Dendritic cell treated with granulocyte-macrophage colony-stimulating factor and Interleukin-4, amounts not matched to agents 40 ng/mL and 50 ng/mL, for 4 days (primary cell): ENCODE results near the gene DHCR7.

ENCODE experiments used
- H3K27ac Mint-ChIP-seq: one replicate; pipeline ENCODE4 v1.8.0; 2022; ENCODE audit warnings: mild to moderate bottlenecking, mixed read lengths
- H3K27me3 Mint-ChIP-seq: one replicate; pipeline ENCODE4 v1.8.0; 2022; ENCODE audit warnings: mild to moderate bottlenecking, mixed read lengths
- H3K36me3 Mint-ChIP-seq: one replicate; pipeline ENCODE4 v1.8.0; 2022; ENCODE audit warnings: low read depth, mixed read lengths
- H3K4me1 Mint-ChIP-seq: one replicate; pipeline ENCODE4 v1.8.0; 2022; ENCODE audit warnings: low read depth, mixed read lengths
- H3K4me3 Mint-ChIP-seq: one replicate; pipeline ENCODE4 v1.8.0; 2022; ENCODE audit warnings: mild to moderate bottlenecking, moderate library complexity, mixed read lengths
- H3K9me3 Mint-ChIP-seq: one replicate; pipeline ENCODE4 v1.8.0; 2022; ENCODE audit warnings: mixed read lengths
- intact Hi-C: fragments of 100-400 bp; cut with micrococcal nuclease; formaldehyde crosslinking; loops from one replicate; pipeline ENCODE4 v1.15.0; 2022

DHCR7 gene

DNA sequence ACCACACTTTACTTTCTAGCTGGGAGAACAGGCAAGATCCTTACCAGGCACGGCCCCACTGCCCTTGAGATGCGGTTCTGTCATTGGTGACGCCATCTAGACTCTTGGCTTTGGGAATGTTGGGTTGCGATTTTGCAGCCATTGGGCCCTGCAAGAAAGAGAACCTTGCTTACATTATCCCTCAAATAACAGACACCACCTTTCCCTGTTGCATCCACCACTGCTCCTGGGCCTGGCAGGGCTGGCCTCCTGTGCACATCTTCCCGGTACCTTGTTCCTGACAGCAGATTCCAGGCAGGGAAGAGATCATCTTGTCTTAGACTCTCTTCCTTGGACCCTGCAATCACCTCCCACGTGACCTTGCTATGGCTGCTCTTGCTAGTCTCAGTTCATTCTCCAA, 3.4 kb downstream of the DHCR7 start:
- intact Hi-C loops: no loop called here
- Mint-ChIP-seq H3K4me1 (peaks cover 30% of the 10 kb centered on the region), H3K27ac (no peak overlapping the region), H3K4me3 (no peak overlapping the region), H3K9me3 (peaks cover 16% of the 10 kb centered on the region), H3K27me3 (no peaks in the 10 kb centered on the region), H3K36me3 (peaks cover 80% of the 10 kb centered on the region)

GRCh38 chr11:71443736-71444445, 4.3 kb downstream of the DHCR7 start:
- H3K27me3 Mint-ChIP-seq: no peaks in the 10 kb centered on the region
- peaks cover 21% of the 10 kb centered on the region for H3K4me1 Mint-ChIP-seq
- intact Hi-C loops: no loop called here
- H3K9me3 Mint-ChIP-seq: peaks cover 16% of the 10 kb centered on the region
- H3K36me3 Mint-ChIP-seq: peaks cover 89% of the 10 kb centered on the region
- no peak overlapping the region for H3K27ac Mint-ChIP-seq
- no peak overlapping the region for H3K4me3 Mint-ChIP-seq

DNA sequence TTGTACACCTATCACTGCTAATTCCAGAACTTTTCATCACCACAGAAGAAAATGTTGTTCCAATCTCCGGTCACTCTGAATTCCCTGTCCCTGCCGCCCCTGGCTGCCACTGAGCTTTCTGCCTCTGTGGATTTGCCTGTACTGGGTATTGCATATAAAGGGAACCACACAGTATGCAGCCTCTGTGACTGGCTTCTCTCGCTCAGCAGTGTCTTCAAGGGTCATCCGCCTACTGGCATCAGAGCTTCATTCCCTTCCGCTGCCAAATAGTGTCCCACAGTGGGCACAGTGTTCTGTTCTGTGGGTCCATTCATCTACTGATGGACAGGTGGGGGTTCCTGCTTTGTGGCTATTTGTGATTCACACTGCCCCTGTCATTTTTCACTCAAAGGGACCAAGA, 5.3 kb downstream of the DHCR7 start:
- no peak overlapping the region for H3K27ac Mint-ChIP-seq
- intact Hi-C loops: no loop called here
- H3K4me3 Mint-ChIP-seq: no peak overlapping the region
- no peaks in the 10 kb centered on the region for H3K27me3 Mint-ChIP-seq
- peaks cover 92% of the 10 kb centered on the region for H3K36me3 Mint-ChIP-seq
- H3K9me3 Mint-ChIP-seq: peaks cover 16% of the 10 kb centered on the region
- H3K4me1 Mint-ChIP-seq: peaks cover 13% of the 10 kb centered on the region

DNA sequence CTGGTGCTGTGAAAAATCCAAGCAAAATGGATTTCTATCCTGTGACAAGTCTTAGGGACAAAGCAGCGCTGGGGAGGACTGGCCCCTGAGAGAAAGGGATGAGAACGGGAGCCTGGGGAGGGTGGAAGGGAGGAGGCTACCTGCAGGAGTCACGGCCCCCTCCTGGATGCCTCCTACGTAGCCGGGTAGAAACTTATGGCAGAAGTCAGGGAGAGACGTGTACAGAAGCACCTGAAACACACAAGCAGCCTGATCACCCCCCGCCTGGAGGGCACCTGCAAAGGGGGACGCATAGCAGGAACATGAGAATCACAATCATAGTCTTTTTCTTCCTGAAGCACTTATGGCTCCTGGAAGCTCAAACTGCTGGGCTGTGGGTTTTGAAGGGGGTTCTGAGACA, 6.1 kb downstream of the DHCR7 start:
- Mint-ChIP-seq H3K36me3 (peaks cover 99% of the 10 kb centered on the region), H3K9me3 (peaks cover 16% of the 10 kb centered on the region), H3K27me3 (no peaks in the 10 kb centered on the region), H3K27ac (no peak overlapping the region), H3K4me1 (peaks cover 5% of the 10 kb centered on the region), H3K4me3 (no peak overlapping the region)
- intact Hi-C loops: no loop called here

DNA sequence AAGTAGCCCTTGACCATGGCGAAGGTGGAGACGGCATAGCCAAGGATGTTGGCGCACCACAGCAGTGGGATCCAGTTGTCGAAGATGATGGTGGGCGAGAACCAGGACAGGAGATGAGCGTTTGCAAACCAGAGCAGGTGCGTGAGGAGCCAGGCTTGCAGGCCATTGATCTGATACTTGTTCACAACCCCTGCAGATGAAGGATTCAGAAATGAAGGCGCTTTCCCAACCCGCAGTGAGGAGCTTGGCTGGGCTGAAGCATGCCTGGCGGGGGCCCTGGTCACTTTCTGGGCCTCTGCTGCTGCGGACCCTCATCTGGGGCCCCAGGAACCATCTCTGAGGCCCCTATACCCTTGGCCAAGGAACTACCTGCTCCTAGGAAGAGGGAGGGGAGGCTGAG, 6.9 kb downstream of the DHCR7 start:
- Mint-ChIP-seq H3K27ac (no peak overlapping the region), H3K4me3 (no peak overlapping the region)

DNA sequence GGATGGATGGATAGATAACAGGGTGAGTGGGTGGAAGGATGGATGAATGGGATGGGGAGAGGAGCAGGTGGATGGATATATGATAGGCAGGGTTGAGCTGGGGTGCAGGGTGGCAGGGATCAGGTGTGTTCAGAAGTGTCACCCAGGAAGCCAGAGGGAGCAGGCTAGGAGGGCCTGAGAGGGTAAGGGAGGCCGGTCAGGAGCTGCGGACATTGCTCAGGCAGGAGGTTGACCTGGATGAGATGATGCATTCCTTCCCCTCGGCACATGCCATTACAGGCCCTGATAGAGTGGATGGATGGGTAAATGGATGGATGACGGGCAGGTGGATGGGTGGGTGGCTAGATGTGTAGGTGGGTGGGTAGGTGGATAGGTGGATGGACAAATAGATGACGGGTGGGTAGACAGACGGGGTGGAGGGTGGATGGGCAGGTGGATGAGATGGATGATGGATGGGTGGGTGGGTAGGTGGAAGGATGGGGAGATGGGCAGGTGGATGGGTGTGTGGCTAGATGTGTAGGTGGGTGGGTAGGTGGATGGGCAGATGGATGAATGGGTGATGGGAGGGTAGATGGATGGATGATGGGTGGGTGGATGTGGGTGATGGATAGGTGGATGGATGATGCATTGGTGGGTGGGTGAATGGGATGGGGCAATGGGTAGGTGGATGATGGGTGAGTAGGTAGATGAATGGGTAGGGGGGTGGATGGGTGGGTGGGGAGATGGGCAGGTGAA, 8.0 kb downstream of the DHCR7 start:
- intact Hi-C loops: no loop called here
- H3K36me3 Mint-ChIP-seq: peaks cover 97% of the 10 kb centered on the region
- H3K4me3 Mint-ChIP-seq: no peak overlapping the region
- no peaks in the 10 kb centered on the region for H3K27me3 Mint-ChIP-seq
- no peak overlapping the region for H3K27ac Mint-ChIP-seq
- H3K9me3 Mint-ChIP-seq: no peaks in the 10 kb centered on the region
- no peaks in the 10 kb centered on the region for H3K4me1 Mint-ChIP-seq

More for the DNA sequence above, 6.9 kb downstream of the DHCR7 start:
- Mint-ChIP-seq H3K4me1 (no peaks in the 10 kb centered on the region), H3K27me3 (no peaks in the 10 kb centered on the region), H3K9me3 (peaks cover 10% of the 10 kb centered on the region), H3K36me3 (peaks cover 99% of the 10 kb centered on the region)
- intact Hi-C loops: no loop called here

DNA sequence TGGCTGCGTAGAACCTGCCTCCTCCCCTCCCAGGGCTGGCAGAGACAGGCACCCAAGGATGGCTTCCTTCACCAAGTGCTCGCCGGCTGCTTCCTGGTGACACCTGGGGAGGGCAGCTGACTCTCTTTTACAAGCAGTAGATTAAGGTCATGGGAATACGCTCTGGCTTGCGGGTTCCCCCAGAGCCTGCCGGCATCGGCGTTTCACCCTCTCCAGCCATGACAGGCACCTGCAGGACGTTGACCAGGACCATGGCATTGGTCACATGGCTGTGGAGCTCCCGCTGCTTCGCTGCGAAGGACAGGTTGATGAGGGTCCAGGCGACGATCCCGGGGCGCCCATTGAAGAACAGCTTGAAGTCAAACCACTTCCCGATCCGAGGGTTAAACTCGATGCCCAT, 9.5 kb downstream of the DHCR7 start:
- Mint-ChIP-seq H3K27me3 (no peaks in the 10 kb centered on the region), H3K4me1 (peaks cover 2% of the 10 kb centered on the region), H3K9me3 (no peaks in the 10 kb centered on the region), H3K36me3 (peaks cover 93% of the 10 kb centered on the region), H3K27ac (no peak overlapping the region), H3K4me3 (no peak overlapping the region)
- intact Hi-C loops: no loop called here

DNA sequence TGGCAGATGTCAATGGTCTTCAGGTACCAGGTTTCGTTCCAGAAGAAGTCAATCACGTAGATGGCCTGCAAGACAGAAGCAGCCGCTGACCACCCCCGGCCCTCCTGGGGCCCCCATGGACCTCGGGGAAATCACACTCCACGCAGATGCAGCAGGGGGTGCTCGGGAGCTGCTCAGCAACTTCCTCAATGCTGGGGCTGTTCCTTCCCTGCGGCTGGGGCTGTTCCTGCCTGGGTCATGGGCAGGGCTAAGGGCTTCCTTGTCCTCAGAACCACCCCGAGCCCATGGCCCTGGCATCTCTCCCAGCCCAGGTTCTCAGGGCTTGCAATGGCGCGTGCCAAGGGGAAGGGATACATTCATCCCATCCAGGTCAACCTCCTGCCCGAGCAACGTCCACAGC, 10.3 kb downstream of the DHCR7 start:
- no peak overlapping the region for H3K27ac Mint-ChIP-seq
- no peaks in the 10 kb centered on the region for H3K9me3 Mint-ChIP-seq
- no peaks in the 10 kb centered on the region for H3K27me3 Mint-ChIP-seq
- no peak overlapping the region for H3K4me3 Mint-ChIP-seq
- peaks cover 85% of the 10 kb centered on the region for H3K36me3 Mint-ChIP-seq
- intact Hi-C loops: no loop called here
- peaks cover 6% of the 10 kb centered on the region for H3K4me1 Mint-ChIP-seq

- no peaks in the 10 kb centered on the region for H3K9me3 Mint-ChIP-seq
- peaks cover 6% of the 10 kb centered on the region for H3K4me1 Mint-ChIP-seq
- H3K27ac Mint-ChIP-seq: no peak overlapping the region
- no peaks in the 10 kb centered on the region for H3K27me3 Mint-ChIP-seq
- no peak overlapping the region for H3K4me3 Mint-ChIP-seq
- peaks cover 81% of the 10 kb centered on the region for H3K36me3 Mint-ChIP-seq
- intact Hi-C loops: no loop called here
These were observed 10.8 kb downstream of the DHCR7 start for GRCh38 chr11:71437399-71437798.

DNA sequence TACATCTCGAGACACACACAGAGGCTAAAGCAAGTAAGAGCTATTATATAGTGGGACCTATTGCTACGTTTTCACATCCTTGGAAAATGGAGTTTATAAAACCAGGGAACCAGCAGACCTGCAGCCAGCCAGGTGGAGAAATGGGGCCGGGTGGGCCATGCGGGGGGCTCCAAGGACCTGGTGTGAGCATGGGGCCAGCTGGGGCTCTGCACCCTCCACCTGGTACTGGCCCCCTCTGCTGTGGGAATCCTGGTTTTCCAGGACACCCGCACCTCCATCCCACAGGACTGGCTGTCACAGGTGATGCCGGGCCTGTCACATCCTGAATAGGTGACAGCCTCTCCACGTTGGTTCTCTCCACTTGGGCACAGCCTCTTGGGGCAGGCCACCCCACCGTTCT, 11.3 kb downstream of the DHCR7 start:
- H3K9me3 Mint-ChIP-seq: no peaks in the 10 kb centered on the region
- H3K36me3 Mint-ChIP-seq: peaks cover 76% of the 10 kb centered on the region
- H3K27ac Mint-ChIP-seq: no peak overlapping the region
- H3K4me3 Mint-ChIP-seq: no peak overlapping the region
- intact Hi-C loops: no loop called here
- no peaks in the 10 kb centered on the region for H3K27me3 Mint-ChIP-seq
- H3K4me1 Mint-ChIP-seq: peaks cover 6% of the 10 kb centered on the region

DNA sequence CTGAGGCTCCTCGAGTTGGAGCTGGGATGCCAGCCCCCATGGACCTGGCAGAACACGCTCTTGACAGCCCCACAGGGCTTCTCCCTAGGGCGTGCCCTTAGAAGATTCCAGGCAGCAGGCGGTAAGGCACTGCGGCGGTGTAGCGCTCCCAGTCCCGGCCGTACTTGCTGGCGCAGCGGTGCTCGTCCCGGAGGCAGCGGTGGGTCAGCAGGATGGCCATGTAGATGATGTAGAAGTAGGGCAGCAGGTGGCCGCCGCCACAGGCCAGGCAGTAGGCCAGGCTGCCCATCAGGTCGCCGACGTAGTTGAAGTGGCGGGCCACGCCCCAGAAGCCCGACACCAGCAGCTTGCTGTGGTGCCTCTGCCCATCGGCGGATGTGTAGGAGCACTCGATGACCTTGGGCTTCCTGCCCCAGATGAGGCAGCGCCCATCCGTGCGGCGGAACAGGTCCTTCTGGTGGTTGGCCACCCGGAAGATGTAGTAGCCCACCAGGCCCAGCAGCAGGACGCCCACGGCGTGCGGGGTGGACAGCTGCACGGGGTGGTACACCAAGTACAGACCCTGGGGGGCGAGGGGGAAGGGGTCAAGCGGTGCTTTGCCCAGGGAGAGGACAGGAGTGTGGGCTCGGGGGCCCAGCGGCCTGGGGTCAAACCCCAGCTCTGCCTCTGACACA, 12.8 kb downstream of the DHCR7 start:
- intact Hi-C loops: no loop called here
- Mint-ChIP-seq H3K9me3 (no peaks in the 10 kb centered on the region), H3K27ac (no peak overlapping the region), H3K27me3 (peaks cover 1% of the 10 kb centered on the region), H3K4me1 (peaks cover 6% of the 10 kb centered on the region), H3K4me3 (no peak overlapping the region), H3K36me3 (peaks cover 62% of the 10 kb centered on the region)

DNA sequence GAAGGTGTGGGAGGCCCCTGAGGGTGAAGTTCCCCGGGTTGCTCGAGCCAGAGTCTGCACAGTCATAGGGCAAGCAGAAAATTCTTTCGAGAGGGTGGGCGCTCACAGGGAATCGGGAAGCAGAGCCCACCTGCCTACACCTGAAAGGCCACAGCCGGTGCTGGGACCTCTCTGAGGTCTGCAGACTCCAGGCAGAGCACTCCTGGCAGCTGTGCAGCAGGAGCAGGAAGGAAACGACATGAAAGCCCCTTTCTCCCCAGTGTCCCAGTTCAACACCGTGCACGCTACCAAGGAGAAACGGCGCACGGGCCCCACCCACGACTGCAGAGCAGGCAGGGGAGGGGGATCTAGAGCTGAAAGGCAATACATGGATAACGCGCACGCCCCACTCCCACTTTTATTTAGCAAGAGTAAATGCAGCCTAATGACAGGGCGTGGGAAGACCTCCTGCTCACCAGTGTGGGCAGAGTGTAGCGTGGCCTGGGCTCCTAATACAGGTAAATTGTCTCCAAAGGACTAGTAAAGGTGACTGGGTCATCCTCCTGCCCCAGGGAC, 13.5 kb downstream of the DHCR7 start:
- H3K27ac Mint-ChIP-seq: no peak overlapping the region
- H3K36me3 Mint-ChIP-seq: peaks cover 54% of the 10 kb centered on the region

DNA sequence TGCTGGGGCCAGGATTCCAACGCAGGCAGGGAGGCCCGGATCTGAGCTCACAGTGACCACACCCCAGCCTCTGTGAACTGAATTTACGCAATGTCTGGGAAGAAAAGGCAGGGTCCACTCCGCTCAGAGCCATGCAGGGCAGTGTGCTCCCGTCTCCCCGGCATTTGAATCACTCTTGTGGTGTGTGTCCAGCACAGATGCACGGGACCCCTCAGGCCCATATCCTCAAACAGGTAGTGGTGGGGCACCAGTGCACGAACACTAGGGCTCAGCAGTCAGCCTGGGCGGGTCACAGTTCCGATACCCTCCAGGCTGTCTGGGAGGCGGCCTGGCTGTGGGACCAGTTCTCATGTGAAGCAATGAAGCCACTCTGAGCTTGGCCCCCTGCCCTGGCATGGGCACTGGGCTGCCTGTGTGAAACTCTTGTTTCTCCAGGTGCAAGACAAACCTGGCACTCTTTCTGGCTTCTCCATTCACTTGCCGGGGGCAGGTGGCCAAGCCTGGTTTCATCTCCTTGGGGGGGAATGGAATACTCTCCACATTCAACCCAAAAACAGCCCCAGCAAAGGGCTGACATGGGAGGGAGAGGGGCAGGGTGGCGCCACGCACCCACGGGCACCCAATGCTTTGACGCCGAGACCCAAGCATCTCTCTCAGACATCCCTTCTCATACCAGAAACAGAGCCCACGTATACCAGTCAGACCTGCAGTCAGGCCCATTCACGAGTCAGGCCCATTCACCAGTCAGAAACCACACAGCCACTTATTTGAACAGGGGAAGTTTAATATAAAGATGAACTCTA, 14.3 kb downstream of the DHCR7 start:
- H3K4me3 Mint-ChIP-seq: no peak overlapping the region
- peaks cover 6% of the 10 kb centered on the region for H3K4me1 Mint-ChIP-seq
- peaks cover 46% of the 10 kb centered on the region for H3K36me3 Mint-ChIP-seq
- H3K27ac Mint-ChIP-seq: peak overlapping the region; percentile 18
- intact Hi-C loops: no loop called here
- H3K9me3 Mint-ChIP-seq: no peaks in the 10 kb centered on the region
- H3K27me3 Mint-ChIP-seq: peaks cover 1% of the 10 kb centered on the region

More for the DNA sequence above, 13.5 kb downstream of the DHCR7 start:
- intact Hi-C loops: no loop called here
- peaks cover 6% of the 10 kb centered on the region for H3K4me1 Mint-ChIP-seq
- peaks cover 1% of the 10 kb centered on the region for H3K27me3 Mint-ChIP-seq
- no peaks in the 10 kb centered on the region for H3K9me3 Mint-ChIP-seq
- H3K4me3 Mint-ChIP-seq: no peak overlapping the region
